ENCODE results near the gene CCDC7.
"Not testable (repeated sequence)": the region's sequence is repeated elsewhere in the genome, so short reads cannot be mapped to it uniquely, and the experiment has no call there.

The CCDC7 gene

DNA sequence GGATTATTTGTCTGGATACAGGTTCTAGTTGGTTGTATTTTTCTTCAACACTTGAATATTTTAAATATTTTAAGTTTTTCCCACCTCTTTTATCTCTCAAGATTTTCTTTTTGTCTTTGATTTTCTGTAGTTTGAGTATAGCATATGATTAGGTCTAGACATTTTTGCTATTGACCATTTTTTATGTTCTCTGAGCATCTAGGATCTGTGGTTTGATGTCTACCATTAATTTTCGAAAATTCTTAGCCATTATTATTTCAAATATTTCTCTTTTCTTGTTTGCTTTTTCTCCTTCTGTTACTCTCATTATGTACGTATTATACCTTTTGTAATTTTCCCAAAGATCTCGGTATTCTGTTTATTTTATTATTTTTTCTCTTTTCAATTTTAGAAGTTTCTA is 293.0 kb downstream of the CCDC7 start:
- no peak for DNase-seq

GRCh38 chr10:32744321-32744720 is 298.4 kb downstream of the CCDC7 start:
- no peak for DNase-seq

- no peak for DNase-seq
Measured at GRCh38 chr10:32746869-32747268, 300.9 kb downstream of the CCDC7 start.

DNA sequence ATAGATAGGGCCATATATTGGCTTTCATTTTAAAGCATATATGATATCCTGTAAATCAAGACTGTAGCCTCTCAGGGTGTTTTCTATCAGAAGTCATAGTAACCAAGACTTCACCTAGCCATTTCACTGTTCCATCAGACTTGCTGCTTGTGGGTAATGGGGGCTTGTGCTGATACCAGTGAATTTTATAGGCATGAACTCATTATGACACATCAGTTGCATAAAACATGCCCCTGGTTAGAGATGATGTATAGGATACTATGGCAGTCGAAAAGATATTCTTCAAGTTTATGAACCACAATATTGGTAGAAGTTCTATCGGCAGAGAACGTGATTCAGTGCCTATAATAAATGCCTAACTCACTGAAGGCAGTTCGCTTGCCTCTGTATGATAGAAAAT is 305.6 kb downstream of the CCDC7 start:
- no peak for DNase-seq

DNA sequence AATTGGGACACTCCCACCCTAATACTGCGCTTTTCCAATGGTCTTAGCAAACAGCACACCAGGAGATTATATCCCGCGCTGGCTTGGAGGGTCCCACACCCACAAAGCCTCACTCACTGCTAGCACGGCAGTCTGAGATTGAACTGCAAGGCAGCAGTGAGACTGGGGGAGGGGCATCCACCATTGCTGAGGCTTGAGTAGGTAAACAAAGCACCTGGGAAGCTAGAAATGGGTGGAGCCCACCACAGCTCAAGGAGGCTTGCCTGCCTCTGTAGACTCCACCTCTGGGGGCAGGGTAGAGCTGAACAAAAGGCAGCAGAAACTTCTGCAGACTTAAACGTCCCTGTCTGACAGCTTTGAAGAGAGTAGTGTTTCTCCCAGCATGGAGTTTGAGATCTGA is 309.0 kb downstream of the CCDC7 start:
- not testable (repeated sequence) for DNase-seq

DNA sequence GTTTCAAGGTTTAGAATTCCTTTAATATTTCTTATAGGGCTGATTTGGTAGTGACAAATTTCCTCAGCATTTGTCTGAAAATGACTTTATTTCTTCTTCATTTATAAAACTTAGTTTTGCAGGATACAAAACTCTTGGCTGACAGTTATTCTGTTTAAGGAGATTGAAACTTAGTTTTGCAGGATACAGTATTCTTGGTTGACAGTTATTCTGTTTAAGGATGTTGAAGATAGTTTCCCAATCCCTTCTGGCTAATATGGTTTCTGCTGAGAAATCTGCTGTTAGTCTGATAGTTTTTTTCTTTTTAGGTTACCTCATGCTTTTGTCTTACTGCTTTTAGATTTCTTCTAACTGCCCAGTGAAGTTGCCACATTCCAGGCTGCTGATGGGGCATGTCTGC is 325.3 kb downstream of the CCDC7 start:
- DNase-seq: no peak

GRCh38 chr10:32773105-32773504 is 327.2 kb downstream of the CCDC7 start:
- no peak for DNase-seq

DNA sequence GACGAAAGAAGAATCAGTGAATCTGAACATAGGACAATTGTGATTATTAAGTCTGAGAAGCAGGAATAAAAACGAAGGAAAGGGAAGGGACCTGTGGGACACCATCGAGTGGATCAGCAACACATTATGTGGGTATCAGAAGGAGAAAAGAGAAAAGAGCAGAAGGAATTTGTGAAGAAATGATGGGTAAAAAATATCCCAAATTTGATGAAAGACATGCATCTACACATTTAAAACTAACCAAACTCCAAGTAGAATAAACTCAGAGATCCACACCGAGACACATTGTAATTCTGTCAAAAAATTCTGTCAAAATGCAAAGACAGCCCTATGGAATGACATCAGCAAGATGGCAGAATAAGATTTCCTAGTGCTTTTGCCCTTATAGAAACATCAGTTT is 341.0 kb downstream of the CCDC7 start:
- DNase-seq: no peak

GRCh38 chr10:32787690-32788284 is 341.8 kb downstream of the CCDC7 start:
- no peak for DNase-seq

GRCh38 chr10:32788359-32788758 is 342.4 kb downstream of the CCDC7 start:
- DNase-seq: no peak

DNA sequence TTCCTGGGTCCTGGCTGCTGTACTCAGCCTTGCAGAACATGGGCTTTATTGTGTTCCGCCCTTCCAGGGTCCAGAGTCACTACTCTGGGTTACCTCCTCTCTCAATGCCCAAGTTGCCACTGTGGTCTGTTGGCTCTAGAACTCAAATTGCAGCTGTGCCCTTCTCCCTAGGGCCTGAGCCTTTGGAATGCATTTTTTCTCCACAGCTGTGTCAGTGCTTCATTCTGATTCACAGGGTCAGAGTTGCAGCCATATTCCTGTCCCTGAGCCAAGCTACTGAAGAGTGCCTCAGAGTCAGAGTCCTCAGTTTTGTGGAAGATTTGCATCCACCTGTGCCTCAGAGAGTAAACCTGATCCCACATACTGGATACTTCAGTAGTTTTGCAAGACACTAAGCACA is 344.5 kb downstream of the CCDC7 start:
- DNase-seq: no peak

DNA sequence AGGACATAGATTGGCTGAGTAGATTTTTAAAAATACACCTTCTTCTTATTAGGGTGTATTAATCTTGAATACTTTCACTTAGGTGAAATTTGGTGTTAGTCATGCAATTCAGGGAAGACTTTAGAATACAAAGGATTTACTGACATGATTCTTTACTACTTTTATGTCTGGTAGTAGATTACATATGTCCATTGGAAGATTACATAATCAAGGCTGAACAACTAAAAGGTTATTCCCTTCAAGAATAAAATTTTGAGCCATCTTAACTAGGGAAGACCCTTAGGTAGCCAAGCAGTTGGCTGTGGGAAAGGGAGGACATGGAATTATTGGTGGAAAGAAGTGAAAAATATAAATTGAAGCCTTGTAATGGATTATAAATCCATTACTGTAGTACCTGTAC is 347.1 kb downstream of the CCDC7 start:
- DNase-seq: no peak

- no peak for DNase-seq
Measured at GRCh38 chr10:32795598-32796183, 349.8 kb downstream of the CCDC7 start.

DNA sequence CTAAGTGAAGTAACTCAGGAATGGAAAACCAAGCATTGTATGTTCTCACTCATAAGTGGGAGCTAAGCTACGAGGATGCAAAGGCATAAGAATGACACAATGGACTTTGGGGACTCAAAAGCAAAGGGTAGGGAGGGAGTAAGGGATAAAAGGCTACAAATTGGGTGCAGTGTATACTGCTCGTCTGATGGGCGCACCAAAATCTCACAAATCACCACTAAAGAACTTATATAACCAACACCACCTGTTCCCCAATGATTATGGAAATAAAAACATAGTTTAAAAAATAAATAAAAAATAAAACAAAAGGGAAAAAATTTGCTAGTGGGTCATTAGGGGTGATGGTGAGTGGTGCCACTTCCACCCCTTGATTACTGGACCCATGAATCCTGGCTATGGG is 351.5 kb downstream of the CCDC7 start:
- DNase-seq: not testable (repeated sequence)

DNA sequence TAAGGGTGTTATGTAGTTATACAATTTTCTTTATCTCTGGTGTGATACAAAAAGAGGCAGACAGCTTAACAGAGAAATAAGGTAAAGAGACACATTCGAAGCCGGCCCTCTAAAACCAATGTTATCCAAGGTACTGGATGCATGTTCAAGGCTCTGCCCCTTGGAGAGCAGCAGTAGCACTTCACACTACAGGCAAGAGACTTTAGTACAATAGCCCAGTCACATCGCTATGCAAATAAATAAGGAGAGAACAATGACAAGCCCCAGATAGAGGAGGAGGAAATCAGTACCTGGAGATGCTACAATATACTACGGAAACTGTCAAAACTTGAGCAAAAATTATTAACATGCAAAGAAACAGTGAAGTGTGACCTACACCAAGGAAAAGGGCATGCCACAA is 401.0 kb downstream of the CCDC7 start:
- DNase-seq: no peak

DNA sequence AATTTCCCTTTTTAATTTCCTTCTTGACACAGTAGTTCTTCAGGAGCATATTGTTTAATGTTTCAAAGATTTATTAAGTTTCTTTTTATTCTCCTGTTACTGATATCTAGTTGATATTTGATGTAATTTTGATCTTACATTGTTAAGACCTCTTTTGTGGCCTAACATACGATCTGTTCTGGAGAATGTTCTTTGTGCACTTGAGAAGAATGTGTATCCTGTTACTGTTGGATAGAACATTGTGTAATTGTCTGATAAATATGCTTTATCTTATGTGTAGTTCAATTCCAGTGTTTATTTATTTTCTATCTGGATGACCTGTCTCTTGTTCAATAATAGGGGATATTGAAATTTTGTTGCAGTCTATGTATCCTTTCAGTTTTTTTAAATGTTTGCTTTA is 405.4 kb downstream of the CCDC7 start:
- no peak for DNase-seq

DNA sequence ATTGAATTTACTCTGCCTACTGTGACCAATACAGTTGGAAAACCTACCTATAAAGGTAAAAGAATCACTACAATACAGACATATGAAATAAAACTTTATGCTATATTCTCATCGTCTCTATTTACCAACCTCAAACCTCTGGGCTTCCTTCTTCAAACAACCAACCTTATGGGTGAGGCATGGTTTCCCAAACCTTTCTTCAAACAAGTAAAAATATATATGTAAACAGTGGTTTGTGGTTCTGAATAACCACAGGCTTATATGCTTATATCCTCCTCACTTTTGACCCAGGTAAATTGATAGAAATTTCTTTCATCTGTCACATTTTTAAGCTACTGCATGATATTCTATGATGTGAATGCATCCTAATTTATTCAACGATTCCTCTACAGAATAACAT is 408.5 kb downstream of the CCDC7 start:
- DNase-seq: no peak

DNA sequence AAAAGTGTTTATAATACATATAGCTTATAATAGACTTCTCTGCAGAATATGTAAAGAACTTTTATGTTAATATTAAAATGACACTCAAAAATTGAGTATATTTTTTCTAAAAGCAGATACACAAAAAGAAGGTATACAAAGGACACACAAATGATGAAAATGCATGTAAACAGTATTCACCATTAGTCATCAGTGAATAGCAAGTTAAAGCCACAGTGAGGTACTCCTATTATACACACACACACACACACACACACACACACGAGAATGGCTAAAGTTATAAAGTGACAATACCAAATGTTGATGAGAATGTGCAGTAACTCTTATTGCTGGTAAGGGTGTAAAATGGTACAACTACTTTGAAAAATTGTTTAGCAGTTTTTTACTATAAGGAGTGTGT is 419.2 kb downstream of the CCDC7 start:
- DNase-seq: no peak

- no peak for DNase-seq
Measured at GRCh38 chr10:32877915-32878314, 432.0 kb downstream of the CCDC7 start.

- DNase-seq: no peak
Measured at GRCh38 chr10:32878646-32879045, 432.7 kb downstream of the CCDC7 start.

DNA sequence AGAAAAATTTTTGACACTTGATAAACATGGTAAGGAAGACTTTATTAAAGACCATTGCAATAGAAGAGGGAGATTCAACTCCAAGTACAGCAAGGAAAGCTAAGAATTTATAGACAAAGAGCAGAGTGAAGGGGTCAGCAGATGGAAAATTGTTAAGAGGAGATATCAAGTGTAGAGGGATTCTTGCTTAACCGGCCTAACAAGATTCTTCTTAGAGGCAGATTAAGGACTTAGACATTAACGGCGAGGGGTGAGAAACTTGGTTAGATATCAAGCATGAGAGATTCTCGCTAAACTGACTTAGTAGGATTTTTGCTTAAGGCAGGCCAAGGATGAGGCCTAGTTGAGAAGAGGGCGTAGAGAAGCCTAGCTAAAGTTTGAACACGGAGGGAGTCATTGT is 436.1 kb downstream of the CCDC7 start:
- no peak for DNase-seq

GRCh38 chr10:32887481-32887880 is 441.5 kb downstream of the CCDC7 start:
- no peak for DNase-seq

DNA sequence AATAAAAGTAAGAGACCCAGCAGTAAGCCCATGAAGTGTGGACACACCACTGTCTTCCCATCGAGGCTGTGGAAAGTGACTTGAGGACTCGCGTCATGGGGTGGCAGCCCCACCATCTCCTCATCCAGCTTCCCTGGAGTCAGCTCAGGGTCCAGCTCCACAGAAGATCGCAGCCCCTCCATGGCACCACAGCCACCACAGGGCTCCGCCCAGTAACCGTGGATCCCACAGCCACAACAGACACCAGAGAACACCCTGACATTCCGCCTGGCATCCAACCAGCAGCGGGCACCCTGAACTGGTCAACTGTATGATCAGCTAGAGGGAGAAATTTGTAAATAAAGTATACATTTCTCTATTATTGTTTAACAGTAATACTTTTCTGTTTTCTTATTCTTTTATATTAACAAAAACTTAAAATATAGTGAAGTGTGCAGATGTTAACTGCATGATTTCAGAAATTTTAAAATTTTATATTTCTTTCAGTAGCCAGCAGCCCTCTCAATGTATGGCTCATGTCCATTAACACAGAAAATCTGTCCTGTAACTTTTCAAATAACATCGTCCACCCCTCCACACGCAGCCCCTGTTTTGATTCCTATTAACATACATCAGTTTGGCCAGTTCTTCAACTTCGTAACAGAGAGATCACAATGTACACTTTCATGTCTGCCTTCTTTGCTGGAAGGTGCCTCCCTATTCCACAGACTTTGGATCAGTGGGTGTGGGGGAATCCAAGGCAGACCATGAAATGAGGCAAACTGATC is 442.4 kb downstream of the CCDC7 start:
- DNase-seq: no peak

DNA sequence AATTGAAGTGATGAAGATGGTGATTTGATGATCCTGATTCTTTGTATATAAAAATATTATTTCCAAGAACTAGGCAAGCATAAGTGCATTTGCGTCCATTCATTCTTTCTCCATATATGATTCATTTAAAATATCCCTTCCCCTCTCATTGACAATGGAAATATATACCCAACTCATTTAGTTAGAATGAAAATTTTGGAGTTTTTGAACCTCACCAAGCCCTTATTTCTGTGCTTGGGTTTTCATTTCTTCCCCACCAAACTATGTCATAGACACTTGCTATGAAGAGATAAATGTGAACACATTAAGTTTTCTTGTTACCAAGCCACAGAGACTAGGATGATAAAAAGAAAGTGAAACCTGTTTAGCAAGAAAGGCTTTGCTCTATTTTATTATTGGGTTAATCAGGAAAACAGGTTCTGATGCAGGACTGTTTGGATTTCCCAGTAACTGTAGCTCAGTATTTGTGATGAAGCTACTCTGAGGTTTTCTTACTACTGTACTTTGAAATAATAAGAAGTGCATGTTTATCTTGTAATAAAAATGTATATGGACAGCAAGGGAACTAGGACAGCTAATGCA is 443.8 kb downstream of the CCDC7 start:
- no peak for DNase-seq

All from right forelimb (tissue), 1 donor.